CD4-positive, CD25-positive, alpha-beta regulatory T cell (primary cell): ENCODE results near the gene JARID2. TPM values are rescaled to one million over a fixed set of nuclear protein-coding genes. Genes with fewer than 3 reads are reported as not detected.

Experiments used
- ATAC-seq, 2 donors: fragments of 150-1000 bp; cut with Tn5 transposase; one replicate each; pipeline ENCODE4 v1.10.0; 2021; ENCODE audit warnings: low read depth in 2 of 2, moderate number of reproducible peaks in 2 of 2, moderate library complexity in 1 of 2
- DNase-seq, 3 donors: peaks; one replicate each; pipeline versions ENCODE4 v3.0.0 to v3.0.0-alpha.2; 2012 to 2022; ENCODE audit warnings: mixed read lengths in 1 of 3
- H3K27ac ChIP-seq: one replicate; pipeline ENCODE4 v1.7.0; 2013; ENCODE audit warnings: mild to moderate bottlenecking, low read length; ENCODE audit not compliant: insufficient read depth, poor library complexity, severe bottlenecking
- H3K27me3 ChIP-seq: one replicate; pipeline ENCODE4 v1.7.0; 2013; ENCODE audit warnings: low read length; ENCODE audit not compliant: control insufficient read depth, insufficient read depth
- H3K36me3 ChIP-seq: one replicate; pipeline ENCODE4 v1.7.0; 2013; ENCODE audit warnings: mild to moderate bottlenecking, low read length, moderate library complexity; ENCODE audit not compliant: control insufficient read depth, insufficient read depth
- H3K4me1 ChIP-seq: 2 replicates; pipeline ENCODE4 v1.7.0; 2013; ENCODE audit warnings: mild to moderate bottlenecking, low read length; ENCODE audit not compliant: insufficient read depth, control insufficient read depth, poor library complexity, severe bottlenecking
- H3K4me3 ChIP-seq: one replicate; pipeline ENCODE4 v1.7.0; 2013; ENCODE audit warnings: low read depth, mild to moderate bottlenecking, low read length, moderate library complexity
- H3K9me3 ChIP-seq, 2 experiments: 1 replicate in 1 of 2; 2 replicates in 1 of 2; pipeline ENCODE4 v1.7.0; 2013; ENCODE audit warnings: low read length in 2 of 2, mild to moderate bottlenecking in 1 of 2, moderate library complexity in 1 of 2; ENCODE audit not compliant: control insufficient read depth in 2 of 2
- H3K27ac Mint-ChIP-seq, 3 donors: one replicate each; pipeline ENCODE4 v1.8.0; 2020 to 2022; ENCODE audit warnings: mild to moderate bottlenecking in 3 of 3, mixed read lengths in 3 of 3, moderate library complexity in 2 of 3
- H3K27me3 Mint-ChIP-seq: one replicate; pipeline ENCODE4 v1.8.0; 2022; ENCODE audit warnings: mild to moderate bottlenecking, mixed read lengths
- H3K36me3 Mint-ChIP-seq: one replicate; pipeline ENCODE4 v1.8.0; 2020; ENCODE audit warnings: mixed read lengths
- H3K4me1 Mint-ChIP-seq, 4 donors: one replicate each; pipeline ENCODE4 v1.8.0; 2020 to 2022; ENCODE audit warnings: mixed read lengths in 4 of 4, mild to moderate bottlenecking in 1 of 4
- H3K4me3 Mint-ChIP-seq, 4 donors: one replicate each; pipeline ENCODE4 v1.8.0; 2020 to 2022; ENCODE audit warnings: mild to moderate bottlenecking in 4 of 4, mixed read lengths in 4 of 4, moderate library complexity in 3 of 4
- H3K9me3 Mint-ChIP-seq, 7 donors: one replicate each; pipeline ENCODE4 v1.8.0; 2020 to 2022; ENCODE audit warnings: mixed read lengths in 7 of 7, mild to moderate bottlenecking in 3 of 7, moderate library complexity in 2 of 7
- polyA plus RNA-seq, 4 donors: library from polyadenylated mRNA; unstranded; fragments of 300-500 nt; fragmentation: Illumina TruSeq; gene quantifications; one replicate each; pipeline ENCODE4 v1.2.3, GENCODE V29; 2021
- total RNA-seq: library from RNA; stranded (reverse); gene quantifications from one replicate; pipeline ENCODE4 v1.2.3, GENCODE V29; 2022

Gene JARID2
- total and polyA plus RNA-seq, 5 donors from 2014 or later = 4.1 to 26.1 (median 5.6) TPM

- no peak overlapping the region for H3K27ac ChIP-seq
- H3K4me3 Mint-ChIP-seq = peak overlapping the region in 1 of 4 donors; percentile 62
- ATAC-seq (no peak), DNase-seq (no peak)
- no peaks in the 10 kb centered on the region for H3K9me3 ChIP-seq
- no peaks in the 10 kb centered on the region for H3K36me3 ChIP-seq
- peaks cover 9 to 89% (median 46%) of the 10 kb centered on the region in 4 donors for H3K4me1 Mint-ChIP-seq
- no peaks in the 10 kb centered on the region for H3K27me3 Mint-ChIP-seq
- no peaks in the 10 kb centered on the region for H3K27me3 ChIP-seq
- peaks cover 9% of the 10 kb centered on the region for H3K4me1 ChIP-seq
- H3K36me3 Mint-ChIP-seq = no peaks in the 10 kb centered on the region
- peak overlapping the region in 1 of 3 donors; percentile 83 for H3K27ac Mint-ChIP-seq
- no peaks in the 10 kb centered on the region for H3K9me3 Mint-ChIP-seq
- H3K4me3 ChIP-seq = no peak overlapping the region
Measured at GRCh38 chr6:15280961-15281360, 35.1 kb downstream of the JARID2 start.

GRCh38 chr6:15282334-15282733 is 36.5 kb downstream of the JARID2 start:
- Histone ChIP-seq H3K27ac (no peak overlapping the region), H3K4me1 (peaks cover 9% of the 10 kb centered on the region), H3K9me3 (no peaks in the 10 kb centered on the region), H3K36me3 (no peaks in the 10 kb centered on the region), H3K27me3 (no peaks in the 10 kb centered on the region), H3K4me3 (no peak overlapping the region)
- no peak for DNase-seq
- H3K9me3 Mint-ChIP-seq = no peaks in the 10 kb centered on the region
- ATAC-seq = no peak
- peak overlapping the region in 2 of 3 donors; percentile 68 to 83 for H3K27ac Mint-ChIP-seq
- peaks cover 6 to 75% (median 38%) of the 10 kb centered on the region in 4 donors for H3K4me1 Mint-ChIP-seq
- H3K27me3 Mint-ChIP-seq = no peaks in the 10 kb centered on the region
- peak overlapping the region in 1 of 4 donors; percentile 5 for H3K4me3 Mint-ChIP-seq
- H3K36me3 Mint-ChIP-seq = no peaks in the 10 kb centered on the region

- DNase-seq (no peak), ATAC-seq (no peak)
- Histone ChIP-seq H3K4me1 (peaks cover 13% of the 10 kb centered on the region), H3K27me3 (no peaks in the 10 kb centered on the region), H3K36me3 (no peaks in the 10 kb centered on the region), H3K27ac (no peak overlapping the region), H3K4me3 (no peak overlapping the region), H3K9me3 (no peaks in the 10 kb centered on the region)
- Mint-ChIP-seq H3K4me1 (peaks cover 10 to 75% (median 43%) of the 10 kb centered on the region in 4 donors), H3K27ac (no peak overlapping the region), H3K4me3 (peak overlapping the region in 1 of 4 donors; percentile 48), H3K36me3 (peaks cover 6% of the 10 kb centered on the region), H3K9me3 (no peaks in the 10 kb centered on the region), H3K27me3 (no peaks in the 10 kb centered on the region)
Measured at GRCh38 chr6:15283986-15284361, 38.1 kb downstream of the JARID2 start.

- Mint-ChIP-seq H3K27ac (no peak overlapping the region), H3K4me1 (peaks cover 10 to 70% (median 37%) of the 10 kb centered on the region in 4 donors), H3K27me3 (no peaks in the 10 kb centered on the region), H3K36me3 (peaks cover 6% of the 10 kb centered on the region), H3K9me3 (no peaks in the 10 kb centered on the region), H3K4me3 (no peak overlapping the region)
- DNase-seq = no peak
- Histone ChIP-seq H3K4me1 (peaks cover 12% of the 10 kb centered on the region), H3K36me3 (no peaks in the 10 kb centered on the region), H3K27me3 (no peaks in the 10 kb centered on the region), H3K9me3 (no peaks in the 10 kb centered on the region), H3K27ac (no peak overlapping the region), H3K4me3 (no peak overlapping the region)
- no peak for ATAC-seq
Measured at GRCh38 chr6:15284743-15285142, 38.9 kb downstream of the JARID2 start.

GRCh38 chr6:15285682-15286294 is 39.9 kb downstream of the JARID2 start:
- Histone ChIP-seq H3K36me3 (no peaks in the 10 kb centered on the region), H3K4me3 (no peak overlapping the region), H3K9me3 (no peaks in the 10 kb centered on the region), H3K4me1 (peaks cover 14% of the 10 kb centered on the region), H3K27ac (no peak overlapping the region), H3K27me3 (no peaks in the 10 kb centered on the region)
- H3K27ac Mint-ChIP-seq = no peak overlapping the region
- no peak for ATAC-seq
- H3K4me1 Mint-ChIP-seq = peaks cover 15 to 68% (median 37%) of the 10 kb centered on the region in 4 donors
- H3K9me3 Mint-ChIP-seq = no peaks in the 10 kb centered on the region
- H3K4me3 Mint-ChIP-seq = no peak overlapping the region
- H3K27me3 Mint-ChIP-seq = no peaks in the 10 kb centered on the region
- H3K36me3 Mint-ChIP-seq = peaks cover 6% of the 10 kb centered on the region
- DNase-seq = no peak

GRCh38 chr6:15287670-15288375 is 42.0 kb downstream of the JARID2 start:
- H3K36me3 Mint-ChIP-seq = peaks cover 18% of the 10 kb centered on the region
- Histone ChIP-seq H3K4me3 (no peak overlapping the region), H3K27ac (no peak overlapping the region), H3K4me1 (peaks cover 10% of the 10 kb centered on the region), H3K9me3 (no peaks in the 10 kb centered on the region), H3K36me3 (no peaks in the 10 kb centered on the region), H3K27me3 (no peaks in the 10 kb centered on the region)
- ATAC-seq = peak in 1 of 2 donors; percentile 34
- H3K9me3 Mint-ChIP-seq = no peaks in the 10 kb centered on the region
- H3K4me1 Mint-ChIP-seq = peaks cover 15 to 67% (median 41%) of the 10 kb centered on the region in 4 donors
- no peak for DNase-seq
- peak overlapping the region in 2 of 3 donors; percentile 48 to 70 for H3K27ac Mint-ChIP-seq
- H3K27me3 Mint-ChIP-seq = no peaks in the 10 kb centered on the region
- H3K4me3 Mint-ChIP-seq = no peak overlapping the region

GRCh38 chr6:15288856-15289255 is 43.0 kb downstream of the JARID2 start:
- H3K27me3 Mint-ChIP-seq = no peaks in the 10 kb centered on the region
- H3K9me3 ChIP-seq = no peaks in the 10 kb centered on the region
- H3K4me3 ChIP-seq = no peak overlapping the region
- no peaks in the 10 kb centered on the region for H3K36me3 ChIP-seq
- H3K4me3 Mint-ChIP-seq = no peak overlapping the region
- ATAC-seq (peak in 1 of 2 donors; percentile 37), DNase-seq (no peak)
- H3K4me1 ChIP-seq = peaks cover 10% of the 10 kb centered on the region
- peaks cover 14 to 71% (median 49%) of the 10 kb centered on the region in 4 donors for H3K4me1 Mint-ChIP-seq
- H3K27me3 ChIP-seq = no peaks in the 10 kb centered on the region
- peak overlapping the region in 2 of 3 donors; percentile 49 to 82 for H3K27ac Mint-ChIP-seq
- H3K27ac ChIP-seq = no peak overlapping the region
- H3K36me3 Mint-ChIP-seq = peaks cover 22% of the 10 kb centered on the region
- no peaks in the 10 kb centered on the region for H3K9me3 Mint-ChIP-seq
